GM20000 (cell line): ENCODE results near the gene COL1A1.

ENCODE experiments used
- DNase-seq: peaks from one replicate; pipeline ENCODE4 v3.0.0; 2012; ENCODE audit warnings: low spot score
- TF ChIP-seq, protein P1 (sequence below): IDR thresholded peaks from 2 replicates; pipeline ENCODE4 v1.5.1; 2012; ENCODE audit warnings: mild to moderate bottlenecking, control low read depth; ENCODE audit errors: extremely low read depth, missing control alignments

COL1A1 gene

GRCh38 chr17:50144845-50145531 lies 56.4 kb downstream of the COL1A1 start:
- no peak for DNase-seq
- TF ChIP-seq, protein P1, sequence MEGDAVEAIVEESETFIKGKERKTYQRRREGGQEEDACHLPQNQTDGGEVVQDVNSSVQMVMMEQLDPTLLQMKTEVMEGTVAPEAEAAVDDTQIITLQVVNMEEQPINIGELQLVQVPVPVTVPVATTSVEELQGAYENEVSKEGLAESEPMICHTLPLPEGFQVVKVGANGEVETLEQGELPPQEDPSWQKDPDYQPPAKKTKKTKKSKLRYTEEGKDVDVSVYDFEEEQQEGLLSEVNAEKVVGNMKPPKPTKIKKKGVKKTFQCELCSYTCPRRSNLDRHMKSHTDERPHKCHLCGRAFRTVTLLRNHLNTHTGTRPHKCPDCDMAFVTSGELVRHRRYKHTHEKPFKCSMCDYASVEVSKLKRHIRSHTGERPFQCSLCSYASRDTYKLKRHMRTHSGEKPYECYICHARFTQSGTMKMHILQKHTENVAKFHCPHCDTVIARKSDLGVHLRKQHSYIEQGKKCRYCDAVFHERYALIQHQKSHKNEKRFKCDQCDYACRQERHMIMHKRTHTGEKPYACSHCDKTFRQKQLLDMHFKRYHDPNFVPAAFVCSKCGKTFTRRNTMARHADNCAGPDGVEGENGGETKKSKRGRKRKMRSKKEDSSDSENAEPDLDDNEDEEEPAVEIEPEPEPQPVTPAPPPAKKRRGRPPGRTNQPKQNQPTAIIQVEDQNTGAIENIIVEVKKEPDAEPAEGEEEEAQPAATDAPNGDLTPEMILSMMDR, result no peak

- no peak for DNase-seq
- TF ChIP-seq, protein P1, result no peak
Measured at GRCh38 chr17:50144355-50144754, 57.1 kb downstream of the COL1A1 start.

DNA sequence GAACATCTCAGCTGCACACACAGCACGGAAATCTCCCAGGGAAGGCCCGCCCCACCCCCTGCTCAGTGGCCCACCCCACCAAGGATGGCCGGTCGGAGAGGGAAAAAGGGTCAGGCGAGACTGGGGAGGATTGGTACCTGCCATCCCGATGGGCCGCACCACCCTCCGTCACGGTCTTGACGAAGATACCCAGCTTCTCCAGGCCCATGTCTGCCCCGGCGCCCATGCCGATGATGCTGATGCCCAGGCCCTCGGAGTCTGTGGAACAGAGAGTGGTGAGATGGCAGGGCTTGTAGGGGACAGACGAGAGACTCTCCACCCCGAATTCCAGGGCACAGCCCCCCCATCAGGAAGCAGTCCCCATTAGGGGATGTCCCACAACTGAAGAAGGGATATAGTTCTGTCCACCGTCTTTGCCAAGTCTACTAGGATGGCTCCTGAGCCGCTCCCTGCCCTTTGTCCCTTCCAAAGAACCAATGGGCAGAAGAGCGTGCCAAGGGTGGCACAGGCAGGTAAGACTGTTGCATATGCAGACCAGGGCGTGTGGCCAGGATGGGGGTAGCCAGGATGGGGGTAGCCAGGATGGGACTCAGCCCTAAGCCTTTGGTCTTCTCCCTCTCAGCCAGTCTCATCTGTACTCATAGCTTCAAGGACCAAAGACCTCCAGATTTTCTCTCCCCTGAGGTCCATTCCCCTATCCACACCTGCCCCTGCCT lies 57.8 kb downstream of the COL1A1 start:
- TF ChIP-seq, protein P1, result no peak
- no peak for DNase-seq

DNA sequence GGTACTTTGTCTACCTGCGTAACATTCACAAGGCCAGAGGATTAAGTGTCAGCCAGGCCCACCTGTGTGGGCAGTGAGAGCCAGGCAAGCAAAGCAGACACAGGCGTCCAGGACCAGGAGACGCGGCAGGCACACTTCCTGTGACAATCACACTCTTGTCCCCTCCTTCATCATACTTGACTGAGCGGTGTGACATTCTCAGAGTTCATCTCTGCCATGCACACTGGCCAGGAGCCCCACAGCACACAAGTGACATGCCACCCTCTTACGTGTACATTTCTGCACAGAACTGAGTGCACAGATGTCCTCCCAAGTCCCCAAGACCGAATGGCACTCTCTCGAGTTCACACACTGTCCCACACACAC lies 59.7 kb downstream of the COL1A1 start:
- TF ChIP-seq, protein P1, result no peak
- no peak for DNase-seq

GRCh38 chr17:50141026-50141744 lies 60.2 kb downstream of the COL1A1 start:
- DNase-seq, result no peak
- TF ChIP-seq, protein P1, result no peak

DNA sequence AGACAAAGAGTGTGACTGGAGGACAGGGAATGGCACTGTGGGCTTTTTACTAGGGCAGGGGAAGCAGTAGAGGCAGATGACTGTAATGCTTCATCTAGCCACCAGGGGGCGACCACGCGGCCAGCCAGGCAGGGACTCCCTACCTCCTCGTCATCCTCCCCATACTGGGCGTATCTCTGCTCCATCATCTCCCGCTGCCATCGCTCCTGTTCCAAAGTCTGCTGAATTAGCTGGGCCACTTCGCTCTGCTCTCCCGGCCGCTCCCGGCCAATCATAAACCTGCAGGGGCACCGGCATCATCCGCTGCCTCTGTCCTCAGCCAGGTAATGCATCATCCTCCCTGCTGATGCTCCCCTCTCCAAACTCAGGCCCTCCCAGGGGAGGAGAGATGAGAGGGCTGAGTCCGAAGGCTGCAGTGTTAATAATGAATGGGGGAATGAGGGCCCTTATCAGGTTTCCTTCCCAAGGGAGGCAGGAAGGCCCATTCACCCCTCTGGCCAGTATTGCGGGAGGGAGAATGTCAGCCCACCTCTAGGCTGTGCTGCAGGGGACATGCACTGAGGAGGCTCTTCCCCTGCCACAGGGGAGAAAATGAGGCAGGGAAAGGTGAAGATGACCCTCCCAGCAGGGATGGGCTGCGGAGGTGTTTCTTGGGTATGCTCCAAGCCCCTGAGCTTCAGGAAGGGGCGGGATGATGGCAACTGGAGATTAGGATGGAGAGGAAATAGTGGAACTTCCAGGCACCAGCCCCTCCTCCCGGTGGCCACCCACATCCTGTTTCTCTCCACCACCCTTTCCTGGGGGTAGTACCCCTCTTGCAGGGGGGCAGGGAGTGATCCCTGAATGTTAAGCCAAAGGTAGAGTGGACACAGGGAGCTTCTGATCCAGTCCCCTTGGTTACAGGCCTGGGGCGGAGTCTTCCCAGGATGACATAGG lies 61.2 kb downstream of the COL1A1 start:
- DNase-seq, result peak; percentile 88
- TF ChIP-seq, protein P1, result peak; percentile 80
